GM19372 (cell line): ENCODE data around the gene ZBTB37.
"Not testable (repeated sequence)": the region's sequence is repeated elsewhere in the genome, so short reads cannot be mapped to it uniquely, and the experiment has no call there.

Source experiments
- ATAC-seq: cut with Tn5 transposase; IDR thresholded peaks from one replicate; pipeline ENCODE4 v1.9.1; 2021; ENCODE audit warnings: mild to moderate bottlenecking, low read depth, moderate library complexity; ENCODE audit not compliant: unreplicated experiment

Gene ZBTB37

GRCh38 chr1:173868266-173869020 lies at the start of gene ZBTB37:
Gene ZBTB37 (plus strand): TSS chr1:173868380. CDS start chr1:173870226, 1,846 bp downstream.
- peak; percentile 52 for ATAC-seq

GRCh38 chr1:173818459-173818858 lies 49.7 kb upstream of the ZBTB37 start:
- ATAC-seq, result no peak

GRCh38 chr1:173821680-173822079 lies 46.5 kb upstream of the ZBTB37 start:
- no peak for ATAC-seq

GRCh38 chr1:173823781-173824314 lies 44.3 kb upstream of the ZBTB37 start:
- peak; percentile 33 for ATAC-seq

GRCh38 chr1:173824315-173825081 lies 43.7 kb upstream of the ZBTB37 start, which contains the start of the genes CENPL and DARS2:
Gene CENPL (minus strand): TSS chr1:173824883. CDS start chr1:173811299, 13,584 bp downstream.
Gene DARS2 (plus strand): TSS chr1:173824673. CDS start chr1:173825230, 557 bp downstream.
- ATAC-seq, result peak; percentile 84

- ATAC-seq, result no peak
These were observed 40.6 kb upstream of the ZBTB37 start for GRCh38 chr1:173827611-173828010.

GRCh38 chr1:173832748-173833147 lies 35.4 kb upstream of the ZBTB37 start:
- ATAC-seq, result no peak

- no peak for ATAC-seq
These were observed 16.1 kb upstream of the ZBTB37 start for GRCh38 chr1:173852105-173852504.

GRCh38 chr1:173853074-173853473 lies 15.1 kb upstream of the ZBTB37 start:
- ATAC-seq, result no peak

- no peak for ATAC-seq
These were observed 12.2 kb upstream of the ZBTB37 start for GRCh38 chr1:173856014-173856413.

GRCh38 chr1:173856903-173857302 lies 11.3 kb upstream of the ZBTB37 start:
- ATAC-seq, result no peak

- ATAC-seq, result no peak
These were observed 10.7 kb upstream of the ZBTB37 start for GRCh38 chr1:173857363-173857917.

GRCh38 chr1:173859547-173859946 lies 8.6 kb upstream of the ZBTB37 start:
- ATAC-seq, result not testable (repeated sequence)

GRCh38 chr1:173860065-173860464 lies 8.1 kb upstream of the ZBTB37 start:
- ATAC-seq, result no peak

- ATAC-seq, result no peak
These were observed 6.4 kb upstream of the ZBTB37 start for GRCh38 chr1:173861731-173862145.

- ATAC-seq, result not testable (repeated sequence)
These were observed 5.9 kb upstream of the ZBTB37 start for GRCh38 chr1:173862146-173862768.

GRCh38 chr1:173862769-173863223 lies 5.4 kb upstream of the ZBTB37 start:
- ATAC-seq, result no peak

- no peak for ATAC-seq
These were observed 4.7 kb upstream of the ZBTB37 start for GRCh38 chr1:173863224-173864161.

- no peak for ATAC-seq
These were observed 3.9 kb upstream of the ZBTB37 start for GRCh38 chr1:173864179-173864867.
